GM23338 (cell line): ENCODE measurements around the gene TPST1. TPM values are rescaled to one million over a fixed set of nuclear protein-coding genes. Genes with fewer than 3 reads are reported as not detected.

ENCODE experiments used
- ATAC-seq: fragments of 200-7000 bp; cut with Tn5 transposase; 3 replicates; pipeline ENCODE4 v1.9.1; 2020
- DNase-seq: peaks from one replicate; pipeline ENCODE4 v3.0.0-alpha.2; 2015; ENCODE audit warnings: low spot score
- H2AFZ ChIP-seq: fragments of 200-600 bp; sonication (generic); 2 replicates; pipeline ENCODE4 v1.8.0; 2016; ENCODE audit warnings: antibody characterized with exemption, mild to moderate bottlenecking, moderate library complexity
- H3F3A ChIP-seq: fragments of 200-600 bp; sonication (generic); replicated peaks from 2 replicates; pipeline ENCODE4 v1.8.0; 2017; ENCODE audit warnings: antibody characterized with exemption, mixed run types, low read depth
- H3K27ac ChIP-seq: fragments of 200-600 bp; sonication (generic); 2 replicates; pipeline ENCODE4 v1.6.1; 2016; ENCODE audit warnings: low read depth
- H3K27me3 ChIP-seq: fragments of 200-600 bp; sonication (generic); 2 replicates; pipeline ENCODE4 v1.8.0; 2016; ENCODE audit warnings: mild to moderate bottlenecking, mixed run types, moderate library complexity; ENCODE audit not compliant: insufficient read depth
- H3K36me3 ChIP-seq: fragments of 200-600 bp; sonication (generic); 2 replicates; pipeline ENCODE4 v1.8.0; 2016; ENCODE audit warnings: mild to moderate bottlenecking; ENCODE audit not compliant: insufficient read depth
- H3K4me1 ChIP-seq: fragments of 200-600 bp; sonication (generic); 2 replicates; pipeline ENCODE4 v1.8.0; 2016; ENCODE audit warnings: mild to moderate bottlenecking, moderate library complexity; ENCODE audit not compliant: insufficient read depth
- H3K4me2 ChIP-seq: fragments of 200-600 bp; sonication (generic); 2 replicates; pipeline ENCODE4 v1.7.1; 2017; ENCODE audit warnings: mixed run types
- H3K4me3 ChIP-seq: fragments of 200-600 bp; sonication (generic); 2 replicates; pipeline ENCODE4 v1.6.1; 2016; ENCODE audit warnings: mixed run types
- H3K79me2 ChIP-seq: fragments of 200-600 bp; sonication (generic); replicated peaks from 2 replicates; pipeline ENCODE4 v1.8.0; 2017; ENCODE audit warnings: mild to moderate bottlenecking; ENCODE audit not compliant: insufficient read depth
- H3K9me2 ChIP-seq: fragments of 200-600 bp; sonication (generic); 2 replicates; pipeline ENCODE4 v1.8.0; 2017; ENCODE audit not compliant: insufficient read depth
- H4K20me1 ChIP-seq: fragments of 200-600 bp; sonication (generic); replicated peaks from 2 replicates; pipeline ENCODE4 v1.8.0; 2017; ENCODE audit warnings: mild to moderate bottlenecking; ENCODE audit not compliant: insufficient read depth
- H3K27ac Mint-ChIP-seq: 2 replicates; pipeline ENCODE4 v1.8.0; 2020; ENCODE audit warnings: inconsistent platforms, mild to moderate bottlenecking, moderate library complexity, mixed read lengths
- H3K27me3 Mint-ChIP-seq: 3 replicates; pipeline ENCODE4 v1.8.0; 2022; ENCODE audit warnings: low read depth, mild to moderate bottlenecking, moderate library complexity, mixed read lengths, inconsistent platforms; ENCODE audit not compliant: insufficient read depth, poor library complexity
- H3K36me3 Mint-ChIP-seq: 3 replicates; pipeline ENCODE4 v1.8.0; 2021; ENCODE audit warnings: low read depth, mild to moderate bottlenecking, inconsistent platforms, moderate library complexity, mixed read lengths
- H3K4me1 Mint-ChIP-seq: 3 replicates; pipeline ENCODE4 v1.8.0; 2020; ENCODE audit warnings: mild to moderate bottlenecking, inconsistent platforms, mixed read lengths
- H3K4me3 Mint-ChIP-seq: 3 replicates; pipeline ENCODE4 v1.8.0; 2021; ENCODE audit warnings: moderate library complexity, mild to moderate bottlenecking, inconsistent platforms, mixed read lengths
- H3K9me3 Mint-ChIP-seq: 3 replicates; pipeline ENCODE4 v1.8.0; 2020; ENCODE audit warnings: moderate library complexity, mild to moderate bottlenecking, inconsistent platforms, mixed read lengths
- CREB1 ChIP-seq: fragments of 250-450 bp; sonication (Bioruptor Pico); IDR thresholded peaks from 2 replicates; pipeline ENCODE4 v1.5.0; 2020; ENCODE audit warnings: low read depth, mild to moderate bottlenecking, moderate library complexity
- CTCF ChIP-seq, 2 experiments: fragments of 200-600 bp in 1 of 2; sonication (generic) in 1 of 2; conservative IDR thresholded peaks; 2 replicates each; pipeline versions ENCODE4 v1.5.1 to v1.6.1; 2016 to 2017; ENCODE audit warnings: antibody characterized with exemption in 2 of 2, low read depth in 2 of 2, mild to moderate bottlenecking in 2 of 2, moderate library complexity in 1 of 2
- ETS1 ChIP-seq: IDR thresholded peaks from 2 replicates; pipeline ENCODE4 v1.6.1; 2016; ENCODE audit warnings: antibody characterized with exemption
- EZH2 ChIP-seq: fragments of 200-600 bp; sonication (generic); IDR thresholded peaks from one replicate; pipeline ENCODE4 v1.8.0; 2017; ENCODE audit warnings: antibody characterized with exemption, mild to moderate bottlenecking, low read depth; ENCODE audit not compliant: unreplicated experiment
- EZH2phosphoT487 ChIP-seq: fragments of 200-600 bp; sonication (generic); IDR thresholded peaks from one replicate; pipeline ENCODE4 v1.8.1; 2018; ENCODE audit warnings: antibody characterized with exemption; ENCODE audit not compliant: unreplicated experiment
- JUNB ChIP-seq: IDR thresholded peaks from one replicate; pipeline ENCODE4 v1.6.1; 2016; ENCODE audit warnings: antibody characterized with exemption; ENCODE audit not compliant: unreplicated experiment
- POLR2AphosphoS5 ChIP-seq: IDR thresholded peaks from 2 replicates; pipeline ENCODE4 v1.6.1; 2016; ENCODE audit warnings: antibody characterized with exemption, low read depth
- REST ChIP-seq: IDR thresholded peaks from one replicate; pipeline ENCODE4 v1.6.1; 2018; ENCODE audit warnings: antibody characterized with exemption; ENCODE audit not compliant: unreplicated experiment
- STAT1 ChIP-seq: IDR thresholded peaks from one replicate; pipeline ENCODE4 v1.6.1; 2016; ENCODE audit warnings: antibody characterized with exemption; ENCODE audit not compliant: unreplicated experiment
- ZNF114 ChIP-seq: fragments of 250-450 bp; sonication (Bioruptor Pico); IDR thresholded peaks from 2 replicates; pipeline ENCODE4 v1.5.0; 2020; ENCODE audit warnings: mild to moderate bottlenecking, moderate library complexity
- ZNF462 ChIP-seq: fragments of 250-450 bp; sonication (Bioruptor Pico); IDR thresholded peaks from 2 replicates; pipeline ENCODE4 v1.5.0; 2020; ENCODE audit warnings: mild to moderate bottlenecking, moderate library complexity
- polyA plus RNA-seq: library from polyadenylated mRNA; unstranded; fragments of >200 nt; fragmentation: Nextera tagmentation; extraction: Ambion mirVana; gene quantifications from 2 replicates; pipeline ENCODE4 v1.2.1, GENCODE V29; 2016
- total RNA-seq: library from RNA; depleted of rRNA; stranded (reverse); fragments of >200 nt; shearing (Covaris generic); gene quantifications from 2 replicates; pipeline ENCODE4 v1.2.3, GENCODE V29; 2014

TPST1 gene
- total and polyA plus RNA-seq, 2 experiments from 2014 or later = 10.7 to 19.2 TPM

GRCh38 chr7:66163186-66163610, 41.9 kb upstream of the TPST1 start (continued):
- TF ChIP-seq ZNF462 (CRISPR knock-in tag) (no peak), CTCF (conservative IDR thresholded peaks at IDR 0.05; ENCODE audit: low read depth in 2 of 2) (no peak)

DNA sequence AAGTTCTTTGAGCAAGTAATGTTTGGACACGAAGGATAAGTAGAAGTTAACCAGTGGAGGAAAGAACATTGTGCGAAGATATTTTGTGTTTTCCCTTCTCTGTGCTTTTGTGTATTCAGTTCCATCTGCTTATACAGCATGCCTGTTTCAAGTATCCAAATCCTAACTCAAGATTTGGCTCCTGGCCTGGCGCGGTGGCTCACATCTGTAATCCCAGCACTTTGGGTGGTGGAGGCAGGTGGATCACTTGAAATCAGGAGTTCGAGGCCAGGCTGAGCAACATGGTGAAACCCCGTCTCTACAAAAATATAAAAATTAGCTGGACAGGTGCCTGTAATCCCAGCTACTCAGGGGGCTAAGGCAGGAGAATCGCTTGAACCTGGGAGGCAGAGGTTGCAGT, 40.8 kb upstream of the TPST1 start:
- Mint-ChIP-seq H3K9me3 (no peaks in the 10 kb centered on the region; the same call in 2 of the 3 replicates), H3K36me3 (peaks cover 3% of the 10 kb centered on the region; the same call in 1 of the 3 replicates), H3K4me1 (no peaks in the 10 kb centered on the region), H3K27me3 (peaks cover 2% of the 10 kb centered on the region), H3K27ac (no peak overlapping the region), H3K4me3 (no peak overlapping the region)
- no peak overlapping the region for H3K4me3 ChIP-seq
- no peaks in the 10 kb centered on the region for H3K9me2 ChIP-seq
- H3K4me1 ChIP-seq = no peaks in the 10 kb centered on the region
- no peak overlapping the region for H3K4me2 ChIP-seq
- no peaks in the 10 kb centered on the region for H3K27me3 ChIP-seq
- DNase-seq (no peak), ATAC-seq (no peak)
- no peaks in the 10 kb centered on the region for H4K20me1 ChIP-seq
- H3K27ac ChIP-seq = no peak overlapping the region
- H3K79me2 ChIP-seq = no peaks in the 10 kb centered on the region
- H3K36me3 ChIP-seq = no peaks in the 10 kb centered on the region
- no peak for TF ChIP-seq ZNF114 (CRISPR knock-in tag)
- no peak for TF ChIP-seq POLR2AphosphoS5
- no peak for TF ChIP-seq ETS1
- no peak for TF ChIP-seq EZH2
- TF ChIP-seq REST = no peak
- no peak for TF ChIP-seq JUNB
- TF ChIP-seq CREB1 (CRISPR knock-in tag) = no peak
- TF ChIP-seq STAT1 = no peak
- TF ChIP-seq EZH2phosphoT487 = no peak
- H3F3A ChIP-seq = no peaks in the 10 kb centered on the region
- H2AFZ ChIP-seq = no peak overlapping the region
